ENCODE data around the gene PTDSS2.

PTDSS2 gene

DNA sequence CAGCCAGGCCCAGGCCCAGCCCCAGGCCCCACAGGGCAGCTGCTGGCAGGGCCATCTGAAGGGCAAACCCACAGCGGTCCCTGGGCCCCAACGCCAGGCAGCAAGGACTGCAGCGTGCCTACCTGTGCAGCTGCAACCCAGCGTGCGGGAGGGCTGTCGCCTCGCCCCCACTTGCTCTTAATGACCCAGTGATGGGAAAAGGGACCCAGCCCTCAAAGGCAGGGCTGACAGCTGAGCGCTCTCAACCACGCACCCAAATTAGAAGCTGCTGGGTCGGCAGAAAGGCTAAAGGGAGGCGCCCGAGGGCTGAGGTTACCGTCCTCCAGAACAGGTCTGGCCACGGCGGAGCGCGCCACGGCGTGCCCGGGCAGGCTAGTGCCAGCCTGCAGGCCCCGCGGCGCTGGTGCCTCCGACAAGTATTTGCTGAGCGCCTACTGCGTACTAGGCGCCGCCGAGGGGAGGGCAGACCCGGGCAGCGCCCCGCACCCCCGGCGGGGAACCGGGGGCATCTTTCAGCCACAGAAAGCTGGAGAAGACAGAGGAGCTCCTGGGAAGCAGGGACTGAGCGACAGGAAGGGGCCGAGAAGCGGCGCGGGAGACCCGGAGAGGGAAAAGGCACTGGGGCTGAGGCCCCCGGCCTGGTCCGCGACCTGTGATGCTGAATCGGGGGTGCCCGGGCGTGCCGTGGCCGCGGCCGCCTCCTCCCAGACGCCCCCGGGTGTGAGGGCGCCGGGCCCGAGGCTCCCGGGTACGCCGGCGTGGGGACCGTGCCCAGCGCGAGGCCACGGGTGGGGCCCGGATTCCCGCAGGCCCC is 84.5 kb downstream of the PTDSS2 start:
- no peak for DNase-seq (ENCODE audit: low read depth, low spot score)
- H3K4me3 ChIP-seq (ENCODE audit: low read length): peak overlapping the region; percentile 70

DNA sequence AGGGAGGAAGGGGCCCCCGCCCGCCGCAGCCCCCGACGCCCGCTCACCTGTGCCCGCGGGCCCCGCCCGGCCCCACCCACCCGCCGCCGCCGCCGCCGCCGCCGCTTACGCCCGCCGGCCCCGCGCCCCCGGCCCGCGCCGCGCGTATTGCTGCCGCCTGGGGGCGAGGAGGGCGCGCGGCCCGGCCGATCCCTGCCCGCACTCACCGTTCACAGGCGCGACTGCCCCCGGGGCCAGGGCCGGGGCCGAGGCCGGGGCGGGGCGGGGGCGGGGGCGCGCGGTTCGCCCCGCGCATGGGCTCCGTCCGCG is 85.1 kb downstream of the PTDSS2 start:
- no peak for DNase-seq (ENCODE audit: low read depth, low spot score)
- H3K4me3 ChIP-seq (ENCODE audit: low read length): peak overlapping the region; percentile 70

DNA sequence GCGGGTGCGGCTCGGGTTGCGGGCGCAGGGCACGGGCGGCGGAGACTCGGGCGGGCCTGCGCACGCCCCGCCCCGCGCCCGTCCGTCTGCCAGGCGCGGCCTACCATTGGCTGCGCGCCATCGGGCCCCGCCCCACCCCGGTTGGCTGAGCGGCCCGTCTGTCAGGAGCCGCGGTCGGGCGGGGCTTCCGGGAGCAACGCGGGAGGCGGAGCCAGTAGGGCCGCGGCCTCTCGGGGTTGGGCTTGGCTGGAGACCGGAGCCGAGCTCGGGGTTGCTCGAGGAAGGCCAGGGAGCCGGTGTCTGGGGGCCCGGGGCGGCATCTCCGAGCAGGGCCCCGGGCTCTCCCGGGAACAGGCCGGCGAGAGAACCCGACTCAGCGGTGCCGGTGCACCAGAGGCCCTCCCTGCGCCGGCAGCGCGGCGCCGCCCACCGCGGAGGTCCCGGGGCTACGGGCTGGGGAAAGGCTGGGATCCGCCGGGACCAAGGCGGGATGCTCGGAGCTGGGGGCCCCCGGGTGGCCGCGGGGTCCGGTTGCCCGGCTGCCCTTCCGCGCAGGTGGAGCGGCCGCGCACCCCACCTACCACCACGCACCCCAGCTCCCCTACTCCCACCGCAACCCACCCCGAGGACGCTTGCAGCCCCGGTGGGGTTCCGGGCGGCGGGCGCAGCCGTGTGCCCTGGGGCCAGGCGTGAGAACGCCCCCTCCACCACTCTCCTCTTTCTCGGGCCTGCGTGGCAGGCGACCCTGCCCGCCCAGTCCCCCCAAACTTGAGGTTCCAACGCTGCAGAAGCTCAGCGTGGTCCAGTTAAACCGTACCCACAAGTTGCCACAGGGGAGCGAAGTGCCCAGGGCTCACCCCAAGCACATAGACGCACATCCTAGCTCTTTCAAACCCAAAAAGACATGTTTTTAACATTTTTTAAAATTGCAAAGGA is 85.7 kb downstream of the PTDSS2 start, which contains the start of gene HRAS:
TSS of gene HRAS (minus strand) at position 58 of the 936 bp plus-strand sequence.
- DNase-seq (ENCODE audit: low read depth, low spot score): peak; percentile 89
- peak within 1 kb of the TSS; percentile 70 for H3K4me3 ChIP-seq (ENCODE audit: low read length)

DNA sequence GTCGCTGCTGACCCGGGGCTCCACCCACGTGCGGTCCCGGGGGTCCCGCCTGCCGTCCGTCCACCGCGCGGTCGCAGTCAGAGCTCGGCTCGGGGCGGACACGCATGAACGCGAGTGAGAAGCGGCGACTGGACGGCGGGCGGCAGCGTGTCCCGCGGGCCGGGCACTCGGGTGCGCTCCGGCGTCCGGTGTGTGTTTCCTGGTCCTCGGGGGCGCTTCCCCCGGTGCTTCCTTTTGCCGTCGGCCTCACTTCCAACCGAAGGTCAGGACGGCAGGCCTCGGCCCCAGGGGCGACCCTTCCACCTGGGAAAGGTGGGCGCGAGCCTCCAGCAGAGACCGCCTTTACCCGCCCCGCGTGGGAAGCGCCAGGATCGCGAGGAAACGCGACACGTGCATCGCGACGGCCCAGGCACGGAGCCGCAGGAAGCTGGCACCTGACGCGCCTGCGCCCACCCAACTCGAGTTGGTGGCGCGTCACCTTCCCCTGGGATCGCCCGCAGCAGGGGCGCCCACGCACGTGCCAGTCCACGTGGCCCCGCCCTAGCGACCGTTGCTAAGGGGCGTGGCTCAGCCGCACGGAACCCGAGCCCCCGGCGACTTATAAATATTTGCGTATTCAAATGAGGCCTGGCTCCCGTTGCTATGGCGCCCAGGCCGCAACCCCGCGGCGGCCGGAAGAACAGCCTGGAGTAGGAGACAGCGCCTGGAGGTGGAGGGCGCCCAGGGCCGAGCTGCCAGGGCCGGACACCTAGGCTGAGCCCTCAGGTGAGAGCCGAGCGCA is 87.0 kb downstream of the PTDSS2 start, which contains the start of gene LRRC56:
TSS of gene LRRC56 (plus strand) at position 687 of the 781 bp plus-strand sequence. CDS start 3,158 bp downstream, outside the sequence.
- DNase-seq (ENCODE audit: low read depth, low spot score): peak; percentile 83
- H3K4me3 ChIP-seq (ENCODE audit: low read length): peak within 1 kb of the TSS; percentile 43

DNA sequence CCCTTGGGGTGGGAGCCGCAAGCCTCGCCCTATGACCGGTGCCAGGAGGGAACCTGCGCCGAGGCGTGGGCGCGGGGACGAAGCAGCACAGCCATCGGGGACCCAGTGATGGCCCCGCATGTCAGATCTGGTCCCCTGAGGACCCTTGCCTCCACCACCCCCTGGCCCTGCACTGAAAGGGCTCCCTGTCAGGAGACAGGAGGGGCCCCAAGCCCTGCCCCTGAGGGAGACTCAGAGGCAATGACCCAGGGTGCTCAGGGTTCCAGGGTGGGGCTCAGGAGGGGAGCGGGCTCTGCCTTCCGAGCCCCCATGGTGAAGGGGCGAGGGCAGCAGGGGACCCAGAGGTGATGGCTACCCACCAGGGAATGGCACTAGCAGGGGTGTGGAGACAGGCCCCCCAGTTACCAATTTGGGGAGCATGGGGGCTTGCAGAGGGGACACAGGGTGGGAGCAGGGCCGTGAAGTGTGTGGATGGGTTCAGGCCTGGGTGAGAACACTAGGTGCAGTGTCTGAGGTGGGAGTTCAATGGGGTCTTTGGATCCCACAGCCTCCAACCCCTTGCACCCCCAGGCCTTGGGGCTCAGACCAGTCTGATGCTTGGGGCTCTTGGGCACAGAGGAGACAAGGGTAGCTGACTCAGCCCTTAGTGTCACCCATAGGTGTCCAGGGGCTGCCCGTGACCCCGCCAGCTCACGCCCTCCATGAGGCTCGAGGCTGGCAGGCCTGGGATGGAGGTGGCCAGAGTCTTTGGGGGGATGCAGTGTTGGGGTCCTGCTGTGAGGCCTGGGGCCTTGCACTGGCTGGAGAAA is 87.7 kb downstream of the PTDSS2 start:
- no peak for DNase-seq (ENCODE audit: low read depth, low spot score)
- H3K4me3 ChIP-seq (ENCODE audit: low read length): peak overlapping the region; percentile 43

DNA sequence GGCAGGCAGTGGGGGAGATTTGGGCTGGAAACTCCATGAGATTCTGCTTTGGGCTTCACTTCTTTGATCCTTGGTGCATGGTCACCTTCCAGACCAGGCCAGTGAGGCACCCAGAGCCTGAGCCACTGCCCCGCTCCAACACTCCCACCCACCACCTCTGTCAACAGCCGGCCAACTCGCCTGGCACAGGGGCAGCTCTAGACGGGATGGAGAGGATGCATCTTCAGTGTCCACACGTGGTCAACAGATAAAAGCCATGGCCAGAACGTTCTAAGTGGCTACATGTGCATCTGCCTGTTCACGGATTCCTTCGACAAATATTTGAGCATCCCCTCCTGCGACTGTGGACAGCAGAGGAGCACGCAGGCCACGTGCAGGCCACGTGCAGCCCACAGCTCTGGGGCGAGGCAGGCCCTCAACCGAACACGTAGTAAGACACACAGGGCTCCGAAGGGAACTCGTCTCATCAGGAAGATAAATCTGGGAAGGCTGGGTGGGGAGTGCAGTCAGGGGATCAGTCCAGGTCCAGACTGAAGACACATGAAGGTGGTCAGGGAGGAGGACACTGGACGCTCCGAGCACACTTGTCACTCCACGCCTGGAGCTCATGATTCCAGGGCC is 88.5 kb downstream of the PTDSS2 start:
- H3K4me3 ChIP-seq (ENCODE audit: low read length): no peak overlapping the region
- DNase-seq (ENCODE audit: low read depth, low spot score): no peak

DNA sequence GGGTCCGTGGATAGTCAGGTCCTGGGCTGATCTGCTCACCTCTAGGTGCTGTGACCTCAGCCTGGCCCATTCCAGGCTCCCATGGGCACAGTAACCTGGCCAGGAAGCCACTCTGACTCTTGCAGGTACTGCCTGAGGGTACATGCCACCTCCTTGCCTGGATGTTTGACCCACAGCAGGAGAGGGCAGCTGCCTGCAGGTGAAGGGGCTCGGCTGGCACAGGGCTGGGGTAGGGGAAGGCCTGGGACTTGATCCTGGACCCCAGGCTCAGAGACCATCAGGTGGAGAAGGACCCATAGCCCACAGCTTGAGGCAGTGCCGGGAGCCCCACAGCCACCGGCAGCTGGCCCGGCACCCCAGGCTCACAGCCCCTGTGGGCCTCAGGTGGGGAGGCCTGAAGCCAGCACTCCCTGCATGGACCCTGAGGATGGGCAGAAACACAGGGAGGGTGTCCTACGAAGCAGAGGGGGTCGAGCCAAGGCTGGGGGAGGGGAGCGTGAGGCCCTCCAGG is 89.9 kb downstream of the PTDSS2 start:
- no peak overlapping the region for H3K4me3 ChIP-seq (ENCODE audit: low read length)
- DNase-seq (ENCODE audit: low read depth, low spot score): no peak

Data from Jurkat, Clone E6-1 (cell line).